Hippocampal formation (tissue), 2 donors: Measurements from ENCODE around the gene CMTM7.

ENCODE experiments used
- DNase-seq, 2 donors: peaks; one replicate each; lab custom pipeline; 2025; lab: John Stamatoyannopoulos, UW

Gene CMTM7

DNA sequence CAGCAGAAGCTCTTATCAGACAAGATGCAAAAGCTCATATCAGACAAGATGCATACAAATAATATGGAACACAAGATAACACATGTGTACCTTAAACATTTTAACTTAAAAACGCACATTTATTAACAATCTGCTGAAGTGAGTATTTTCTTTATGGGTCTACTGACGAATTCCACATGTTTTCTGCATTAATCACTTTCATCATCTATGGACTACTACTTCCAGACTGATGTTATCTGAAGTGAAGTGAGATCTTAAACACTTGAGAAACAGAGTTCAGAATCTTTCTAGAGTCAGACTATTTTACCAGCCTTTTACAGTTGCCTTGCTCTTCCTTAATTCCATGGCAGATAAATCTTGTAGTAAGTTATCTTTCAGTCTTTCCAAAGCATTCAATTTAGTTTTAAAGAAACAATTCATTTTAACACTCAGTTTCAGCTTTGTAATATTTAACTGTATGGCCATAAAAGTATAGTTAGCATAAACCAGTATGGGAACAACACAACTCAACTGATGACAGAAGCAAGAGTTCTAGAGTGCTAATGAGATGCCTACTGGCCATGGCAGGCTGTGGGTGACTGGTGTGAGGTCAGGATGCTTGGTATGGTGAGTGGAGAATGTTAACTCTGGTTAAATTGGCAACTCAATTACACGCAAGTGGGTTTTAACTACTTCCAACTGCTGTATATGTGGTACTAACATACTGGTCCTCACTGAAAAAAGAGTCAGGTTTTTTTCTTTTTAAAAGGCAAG, 101.2 kb downstream of the CMTM7 start:
- no peak for DNase-seq

DNA sequence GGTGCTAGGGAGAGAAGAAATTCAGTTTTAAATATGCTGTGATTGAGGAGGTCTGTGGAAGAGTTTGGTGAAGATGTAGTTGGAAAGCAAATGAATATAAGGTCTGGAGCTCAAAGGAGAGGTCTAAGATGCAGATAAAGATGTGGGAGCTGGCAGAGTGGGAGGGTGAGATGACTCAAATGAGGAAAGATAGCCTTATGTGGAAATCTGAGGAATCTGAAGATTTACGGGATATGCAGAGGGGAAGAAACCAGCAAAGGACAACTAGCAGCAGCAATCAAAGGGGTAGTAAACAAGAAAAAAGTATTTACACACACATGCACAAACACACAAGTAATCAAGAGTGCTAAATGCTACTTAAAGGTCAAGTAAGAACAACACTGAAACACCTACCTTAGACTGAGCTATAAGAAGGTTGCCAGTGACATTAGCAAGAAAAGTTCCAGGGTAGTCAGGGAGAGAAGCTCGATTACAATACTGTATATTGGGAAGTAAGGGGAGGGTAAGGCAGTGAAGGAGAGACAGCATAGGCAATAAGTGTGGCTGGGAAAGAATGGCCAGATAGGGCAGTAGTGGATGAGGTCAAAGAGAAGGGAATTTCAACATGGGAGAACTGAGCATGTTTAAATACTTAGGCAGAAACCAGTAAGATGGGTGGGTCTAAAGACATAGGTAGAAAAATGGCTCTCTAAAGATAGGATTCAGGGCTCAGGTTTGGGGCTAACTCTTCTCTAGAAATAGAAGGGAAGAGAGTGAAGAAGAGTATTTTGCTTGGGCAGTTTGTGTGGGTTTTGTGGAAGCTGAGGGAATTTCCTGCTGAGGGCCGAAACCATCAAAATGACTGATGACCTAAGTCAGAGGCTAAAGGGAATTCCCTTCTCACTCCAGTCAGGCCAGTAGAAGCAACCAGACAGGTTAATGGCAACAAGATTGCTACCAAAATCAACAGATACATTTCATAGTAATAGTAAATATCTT, 102.1 kb downstream of the CMTM7 start:
- DNase-seq = no peak

GRCh38 chr3:32495085-32495484, 103.4 kb downstream of the CMTM7 start:
- DNase-seq = no peak

DNA sequence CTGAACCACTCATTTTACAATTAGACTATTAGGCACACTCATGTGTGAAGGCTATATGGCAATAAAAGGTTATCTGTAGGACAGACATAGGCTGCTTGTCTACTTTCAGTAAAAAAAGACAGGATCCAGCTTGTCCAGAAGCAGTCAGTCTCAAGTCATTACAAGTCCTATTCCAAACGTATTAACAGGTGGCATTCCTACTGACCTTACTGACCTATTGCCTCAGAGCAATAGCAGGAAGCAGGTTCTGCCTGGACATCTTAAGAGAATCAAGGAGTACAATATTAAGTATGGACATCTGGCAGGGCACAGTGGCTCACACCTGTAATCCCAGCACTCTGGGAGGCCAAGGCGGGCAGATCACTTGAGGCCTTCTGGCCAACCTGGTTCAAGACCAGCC, 104.0 kb downstream of the CMTM7 start:
- DNase-seq = no peak

GRCh38 chr3:32498252-32498651, 106.6 kb downstream of the CMTM7 start:
- DNase-seq = no peak

- DNase-seq = no peak
These were observed 107.3 kb downstream of the CMTM7 start for GRCh38 chr3:32498992-32499391.

DNA sequence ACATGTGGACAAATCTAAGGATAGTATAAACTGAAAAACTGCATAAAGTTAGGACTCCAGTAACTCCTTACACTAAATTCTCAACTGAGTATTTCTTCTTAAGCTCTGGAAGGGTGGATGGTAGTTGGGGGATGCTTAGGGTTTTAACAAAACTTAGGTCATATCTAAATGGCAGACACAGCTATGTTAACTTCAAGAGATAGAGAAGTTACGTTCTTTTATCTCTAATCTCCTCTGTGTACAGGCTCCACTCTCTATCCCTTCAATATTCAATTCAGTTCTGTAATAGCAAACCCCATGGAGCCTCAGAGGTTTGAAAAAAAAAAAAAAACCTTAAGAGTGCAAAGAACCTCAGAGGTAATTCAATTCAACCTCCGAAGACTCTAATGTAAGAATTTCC, 107.9 kb downstream of the CMTM7 start:
- no peak for DNase-seq

- no peak for DNase-seq
These were observed 108.6 kb downstream of the CMTM7 start for GRCh38 chr3:32500231-32500630.

GRCh38 chr3:32500880-32501782, 109.5 kb downstream of the CMTM7 start:
- no peak for DNase-seq

DNA sequence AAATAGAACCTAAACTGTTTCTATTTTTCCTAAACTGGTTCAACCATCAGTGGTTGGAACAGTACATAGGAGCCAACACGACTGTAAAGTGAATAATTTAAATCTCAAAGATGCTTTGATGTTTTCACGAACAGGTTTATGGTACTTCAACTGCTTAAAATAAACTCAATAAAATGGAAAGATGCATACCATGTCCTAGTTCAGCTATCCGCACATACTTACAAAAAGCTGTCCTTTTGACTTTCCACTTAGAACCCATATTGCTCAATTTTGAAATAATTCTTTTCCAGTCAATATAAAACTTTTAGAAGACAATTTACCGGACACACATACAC, 110.1 kb downstream of the CMTM7 start:
- no peak for DNase-seq

DNA sequence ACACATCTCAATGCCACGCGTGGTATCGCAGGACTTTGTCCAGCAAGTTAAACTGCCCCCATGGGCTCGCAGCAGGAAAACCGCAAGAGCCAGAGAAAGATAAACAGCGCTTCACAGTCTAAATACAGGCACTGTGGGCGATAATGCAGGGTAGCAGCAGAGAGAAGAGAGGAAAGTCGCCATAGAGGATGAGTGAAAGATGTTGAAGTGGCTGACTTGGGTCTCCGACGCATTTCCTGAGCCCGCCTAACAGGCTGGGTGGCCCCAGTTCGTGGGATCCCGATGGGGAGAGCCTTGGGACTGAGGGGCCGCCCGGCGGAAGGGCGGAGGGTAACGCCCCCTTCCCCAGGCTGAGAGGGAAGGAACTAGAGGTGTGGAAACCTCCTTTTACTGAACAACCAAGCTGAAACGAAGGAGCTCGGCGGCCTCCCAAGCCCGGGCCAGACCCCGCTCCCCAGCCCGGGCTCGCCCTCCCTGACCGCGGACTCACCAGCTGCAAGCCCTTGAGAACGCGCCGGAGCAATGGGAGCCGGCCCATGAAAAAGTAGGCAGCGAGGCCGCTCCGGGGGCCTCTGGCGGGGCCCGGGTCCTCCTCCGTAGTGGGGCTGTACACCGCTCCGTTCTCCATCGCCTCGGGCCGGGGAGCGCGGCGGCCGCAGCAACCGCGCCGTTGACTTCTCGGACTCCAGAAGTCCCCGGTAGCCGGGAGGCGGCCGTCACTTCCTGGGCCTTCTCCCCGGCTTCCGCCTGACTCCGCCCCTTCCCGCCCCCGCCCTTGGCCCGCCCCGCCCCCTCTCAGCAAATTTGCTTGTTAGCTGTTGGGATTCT, 110.7 kb downstream of the CMTM7 start, which contains the start of gene CMTM6:
CMTM6 (minus strand) TSS at position 735 of the 828 bp plus-strand sequence; CDS start at position 628, 107 bp downstream.
- DNase-seq = peak; percentile 73 to 86

- DNase-seq = no peak
These were observed 111.3 kb downstream of the CMTM7 start for GRCh38 chr3:32502946-32503286.
